B cell (primary cell): ENCODE data around the gene DCHS2. TPM values are rescaled to one million over a fixed set of nuclear protein-coding genes. Genes with fewer than 3 reads are reported as not detected.
A peak's percentile ranks its signal among the peaks of the same experiment; 100 is the strongest.

Experiments
- ATAC-seq: fragments of 200-7000 bp; cut with Tn5 transposase; one replicate; pipeline ENCODE4 v1.10.0; 2021; ENCODE audit warnings: low read depth, mild to moderate bottlenecking, moderate number of reproducible peaks, moderate library complexity
- CTCF ChIA-PET: fragments of 350-600 bp; sonication (Branson Sonifier 250); formaldehyde crosslinking; loops from one replicate; lab custom pipeline; 2021; ENCODE audit warnings: antibody characterized with exemption, inconsistent platforms; lab: Charles Lee
- POLR2A ChIA-PET: fragments of 350-600 bp; sonication (Branson Sonifier 250); formaldehyde crosslinking; loops from one replicate; lab custom pipeline; 2021; ENCODE audit warnings: antibody characterized with exemption; lab: Charles Lee
- DNase-seq: peaks from one replicate; pipeline ENCODE4 v3.0.0; 2013
- H2AFZ ChIP-seq: 2 replicates; pipeline ENCODE4 v1.6.1; 2012; ENCODE audit warnings: mild to moderate bottlenecking, low read depth, low read length; ENCODE audit not compliant: insufficient read depth, poor library complexity, severe bottlenecking
- H3K27ac ChIP-seq, 2 donors: 1 replicate in 1 of 2; 2 replicates in 1 of 2; pipeline ENCODE4 v1.5.1; 2012 to 2013; ENCODE audit warnings: low read length in 2 of 2, mild to moderate bottlenecking in 2 of 2, moderate library complexity in 1 of 2
- H3K27me3 ChIP-seq, 4 experiments: fragments of 200-600 bp in 1 of 4; sonication (generic) in 1 of 4; replicated peaks in 1 of 4; 1 replicate in 2 of 4; 2 replicates in 2 of 4; pipeline versions ENCODE4 v1.6.1 to v1.7.0; 2013 to 2016; ENCODE audit warnings: low read length in 3 of 4, mild to moderate bottlenecking in 2 of 4, mixed read lengths in 1 of 4, moderate library complexity in 1 of 4; ENCODE audit not compliant: insufficient read depth in 4 of 4, control insufficient read depth in 3 of 4; ENCODE audit errors: control extremely low read depth in 1 of 4
- H3K36me3 ChIP-seq, 2 experiments: replicated peaks in 1 of 2; 1 replicate in 1 of 2; 2 replicates in 1 of 2; pipeline versions ENCODE4 v1.6.1 to v1.7.1; 2013; ENCODE audit warnings: low read length in 1 of 2; ENCODE audit not compliant: insufficient read depth in 2 of 2, control insufficient read depth in 1 of 2; ENCODE audit errors: control extremely low read depth in 1 of 2, extremely low read depth in 1 of 2
- H3K4me1 ChIP-seq, 2 donors: fragments of 200-600 bp in 1 of 2; sonication (generic) in 1 of 2; 1 replicate in 1 of 2; 2 replicates in 1 of 2; pipeline versions ENCODE4 v1.5.1 to v1.6.1; 2013 to 2017; ENCODE audit warnings: low read length in 2 of 2; ENCODE audit not compliant: control insufficient read depth in 2 of 2, insufficient read depth in 2 of 2
- H3K4me2 ChIP-seq: replicated peaks from 2 replicates; pipeline ENCODE3; 2012; ENCODE audit warnings: mild to moderate bottlenecking, low read depth, low read length; ENCODE audit not compliant: poor library complexity, severe bottlenecking
- H3K4me3 ChIP-seq, 5 experiments: fragments of 200-600 bp in 1 of 5; sonication (generic) in 1 of 5; 1 replicate in 3 of 5; 2 replicates in 2 of 5; pipeline versions ENCODE4 v1.5.1 to v1.7.0; 2011 to 2016; ENCODE audit warnings: low read length in 4 of 5, mild to moderate bottlenecking in 4 of 5, low read depth in 2 of 5, control low read depth in 1 of 5, moderate library complexity in 1 of 5; ENCODE audit not compliant: insufficient read depth in 1 of 5; ENCODE audit errors: control extremely low read depth in 1 of 5, extremely low read depth in 1 of 5
- H3K79me2 ChIP-seq: fragments of 200-600 bp; sonication (generic); one replicate; pipeline ENCODE4 v1.6.0; 2016; ENCODE audit warnings: low read length; ENCODE audit not compliant: control insufficient read depth, insufficient read depth
- H3K9ac ChIP-seq: fragments of 200-600 bp; sonication (generic); 2 replicates; pipeline ENCODE4 v1.6.1; 2017; ENCODE audit warnings: mild to moderate bottlenecking, low read length, moderate library complexity
- H3K9me3 ChIP-seq, 3 donors: one replicate each; pipeline versions ENCODE4 v1.6.1 to v1.7.1; 2013; ENCODE audit warnings: low read length in 2 of 3; ENCODE audit not compliant: control insufficient read depth in 2 of 3, insufficient read depth in 1 of 3; ENCODE audit errors: control extremely low read depth in 1 of 3
- H4K20me1 ChIP-seq: 2 replicates; pipeline ENCODE4 v1.6.0; 2012; ENCODE audit warnings: mild to moderate bottlenecking, low read length; ENCODE audit not compliant: insufficient read depth, control insufficient read depth, poor library complexity, severe bottlenecking
- H3K27ac Mint-ChIP-seq: one replicate; pipeline ENCODE4 v1.8.0; 2021; ENCODE audit warnings: mixed read lengths
- H3K27me3 Mint-ChIP-seq: one replicate; pipeline ENCODE4 v1.8.0; 2021; ENCODE audit warnings: mixed read lengths
- H3K4me1 Mint-ChIP-seq: one replicate; pipeline ENCODE4 v1.8.0; 2021; ENCODE audit warnings: mixed read lengths
- H3K4me3 Mint-ChIP-seq: one replicate; pipeline ENCODE4 v1.8.0; 2021; ENCODE audit warnings: mixed read lengths
- H3K9me3 Mint-ChIP-seq: one replicate; pipeline ENCODE4 v1.8.0; 2022; ENCODE audit warnings: mixed read lengths; ENCODE audit not compliant: insufficient read depth
- EZH2 ChIP-seq: IDR thresholded peaks from 2 replicates; pipeline ENCODE4 v1.6.1; 2012; ENCODE audit warnings: borderline replicate concordance, low read depth, mild to moderate bottlenecking, moderate library complexity, low read length; ENCODE audit not compliant: insufficient read depth, poor library complexity, severe bottlenecking
- WGBS: methylation state at CpG from one replicate; pipeline ENCODE4 v1.1.5; 2013; ENCODE audit warnings: missing lambda C conversion rate; ENCODE audit not compliant: insufficient coverage; 5-methylcytosine and 5-hydroxymethylcytosine counted together
- intact Hi-C: fragments of 100-400 bp; cut with micrococcal nuclease; formaldehyde crosslinking; loops from one replicate; pipeline ENCODE4 v1.10.0; 2022
- polyA plus RNA-seq: library from polyadenylated mRNA; depleted of rRNA; stranded (reverse); fragments of >200 nt; gene quantifications from 2 replicates; pipeline ENCODE4 v1.2.3, GENCODE V29; 2012
- total RNA-seq, 2 donors: library from RNA; stranded (reverse); fragments of 120-200 nt in 1 of 2; gene quantifications; 1 replicate in 1 of 2; 2 replicates in 1 of 2; pipeline versions ENCODE4 v1.2.3 to v1.2.4, GENCODE V29; 2013 to 2022
- TF ChIP-seq, protein P1 (sequence below): fragments of 200-600 bp; IDR thresholded peaks from one replicate; pipeline ENCODE4 v1.8.0; 2022; ENCODE audit warnings: antibody characterized with exemption, mild to moderate bottlenecking

DCHS2 gene
- total and polyA plus RNA-seq, 2 donors (not counting 1 experiment from before 2014, with no cell fraction given) = 0.02 to 0.06 TPM

DNA sequence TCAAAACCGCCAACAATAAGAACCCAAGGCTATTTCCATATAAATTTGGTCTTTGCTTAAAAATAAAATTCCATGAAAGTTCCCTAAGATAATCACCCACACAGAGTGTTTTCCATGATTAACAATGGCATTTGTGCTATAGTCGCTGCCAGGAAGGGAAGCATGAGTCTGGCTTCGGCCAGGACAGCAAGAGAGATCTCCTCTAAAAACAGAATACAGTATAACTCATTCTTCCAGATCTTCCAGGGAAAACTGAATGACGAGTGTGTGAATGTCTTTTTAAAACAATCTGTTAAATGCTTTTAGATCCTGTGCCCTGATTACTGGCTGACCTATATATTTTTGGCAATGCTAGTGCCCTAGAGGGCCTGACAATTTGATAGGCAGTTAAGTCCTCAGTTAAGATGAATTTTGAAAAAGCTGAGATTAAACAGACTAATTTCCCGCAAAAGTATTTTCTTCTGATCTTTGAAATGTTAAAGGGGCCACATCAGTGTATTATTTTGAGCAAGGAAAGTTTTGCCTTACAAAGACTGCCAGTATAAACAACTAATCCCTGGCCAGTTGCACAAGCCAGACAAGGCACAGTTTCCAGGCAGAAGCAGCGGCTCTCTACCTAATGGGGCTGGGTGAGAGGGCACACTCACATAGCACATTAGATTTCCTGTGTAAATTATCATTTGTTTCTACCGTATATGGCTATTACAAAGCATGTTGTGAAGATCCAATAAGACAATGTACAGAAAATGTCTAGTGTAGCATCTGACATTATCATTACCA, 127.3 kb downstream of the DCHS2 start:
- Histone ChIP-seq H4K20me1 (no peaks in the 10 kb centered on the region), H3K4me1 (peaks cover 35 to 45% of the 10 kb centered on the region in 2 donors), H3K9ac (no peak overlapping the region), H3K4me3 (no peak overlapping the region), H3K27ac (no peak overlapping the region), H3K79me2 (no peaks in the 10 kb centered on the region), H3K36me3 (no peaks in the 10 kb centered on the region), H3K27me3 (no peaks in the 10 kb centered on the region), H2AFZ (no peak overlapping the region), H3K4me2 (no peak overlapping the region), H3K9me3 (no peaks in the 10 kb centered on the region)
- peaks cover 47% of the 10 kb centered on the region for H3K4me1 Mint-ChIP-seq
- 100% methylated on average over 1 of the region's 7 CpGs for WGBS
- DNase-seq = no peak
- no peak for ATAC-seq
- intact Hi-C loops = no loop called here
- ChIA-PET CTCF (interaction anchor here (0.7 kb wide), 1 partner anchor 1557 kb away, joined by 3 read pairs; no protein-coding TSS in a partner anchor), POLR2A (no interaction called here)
- H3K9me3 Mint-ChIP-seq = no peaks in the 10 kb centered on the region
- TF ChIP-seq EZH2 = no peak
- TF ChIP-seq, protein P1, sequence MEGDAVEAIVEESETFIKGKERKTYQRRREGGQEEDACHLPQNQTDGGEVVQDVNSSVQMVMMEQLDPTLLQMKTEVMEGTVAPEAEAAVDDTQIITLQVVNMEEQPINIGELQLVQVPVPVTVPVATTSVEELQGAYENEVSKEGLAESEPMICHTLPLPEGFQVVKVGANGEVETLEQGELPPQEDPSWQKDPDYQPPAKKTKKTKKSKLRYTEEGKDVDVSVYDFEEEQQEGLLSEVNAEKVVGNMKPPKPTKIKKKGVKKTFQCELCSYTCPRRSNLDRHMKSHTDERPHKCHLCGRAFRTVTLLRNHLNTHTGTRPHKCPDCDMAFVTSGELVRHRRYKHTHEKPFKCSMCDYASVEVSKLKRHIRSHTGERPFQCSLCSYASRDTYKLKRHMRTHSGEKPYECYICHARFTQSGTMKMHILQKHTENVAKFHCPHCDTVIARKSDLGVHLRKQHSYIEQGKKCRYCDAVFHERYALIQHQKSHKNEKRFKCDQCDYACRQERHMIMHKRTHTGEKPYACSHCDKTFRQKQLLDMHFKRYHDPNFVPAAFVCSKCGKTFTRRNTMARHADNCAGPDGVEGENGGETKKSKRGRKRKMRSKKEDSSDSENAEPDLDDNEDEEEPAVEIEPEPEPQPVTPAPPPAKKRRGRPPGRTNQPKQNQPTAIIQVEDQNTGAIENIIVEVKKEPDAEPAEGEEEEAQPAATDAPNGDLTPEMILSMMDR = no peak
- H3K27me3 Mint-ChIP-seq = no peaks in the 10 kb centered on the region
- H3K4me3 Mint-ChIP-seq = no peak overlapping the region
- no peak overlapping the region for H3K27ac Mint-ChIP-seq

DNA sequence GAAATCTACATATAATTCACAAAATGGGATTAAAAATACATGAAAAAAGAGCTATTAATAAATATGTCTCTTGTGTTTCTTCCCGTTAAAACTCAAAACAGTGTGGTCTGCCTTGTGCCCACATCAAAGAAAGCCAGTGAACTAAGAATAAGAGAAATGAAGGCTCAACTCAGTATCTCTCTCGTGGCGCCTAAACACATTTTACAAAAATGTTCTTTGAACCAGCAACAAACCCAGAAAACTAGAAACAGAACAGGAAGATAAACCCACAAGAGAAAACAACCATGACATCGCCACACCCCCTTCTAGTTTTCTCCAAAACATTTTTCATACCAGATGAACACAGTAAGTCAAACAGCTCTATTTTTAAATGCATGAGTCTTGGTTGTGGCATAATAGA, 130.1 kb downstream of the DCHS2 start:
- H3K9me3 ChIP-seq = no peaks in the 10 kb centered on the region
- no peaks in the 10 kb centered on the region for H3K9me3 Mint-ChIP-seq
- no peaks in the 10 kb centered on the region for H3K27me3 Mint-ChIP-seq
- peaks cover 13 to 24% of the 10 kb centered on the region in 2 donors for H3K4me1 ChIP-seq
- peak overlapping the region in 1 of 5 experiments; percentile 26 for H3K4me3 ChIP-seq
- peak overlapping the region; percentile 52 for H3K4me3 Mint-ChIP-seq
- DNase-seq (peak; percentile 25), ATAC-seq (no peak)
- intact Hi-C loops = no loop called here
- CTCF ChIA-PET = no interaction called here
- H3K36me3 ChIP-seq = no peaks in the 10 kb centered on the region
- H2AFZ ChIP-seq = peak overlapping the region; percentile 34
- no peaks in the 10 kb centered on the region for H3K79me2 ChIP-seq
- H3K27ac ChIP-seq = peak overlapping the region; percentile 34 to 61
- TF ChIP-seq, protein P1 = no peak
- TF ChIP-seq EZH2 = no peak
- peak overlapping the region; percentile 33 for H3K4me2 ChIP-seq
- WGBS = 10% methylated on average over 2 of the region's 4 CpGs
- no peaks in the 10 kb centered on the region for H4K20me1 ChIP-seq
- POLR2A ChIA-PET = no interaction called here
- H3K27ac Mint-ChIP-seq = peak overlapping the region; percentile 70
- H3K27me3 ChIP-seq = no peaks in the 10 kb centered on the region
- H3K4me1 Mint-ChIP-seq = peaks cover 28% of the 10 kb centered on the region
- peak overlapping the region; percentile 7 for H3K9ac ChIP-seq
